Right cardiac atrium (tissue), 5 donors: ENCODE measurements around the gene LMX1B. TPM values are rescaled to one million over a fixed set of nuclear protein-coding genes. Genes with fewer than 3 reads are reported as not detected.
A peak's percentile ranks its signal among the peaks of the same experiment; 100 is the strongest.

Experiments
- ATAC-seq, 2 donors: fragments of 200-7000 bp; cut with Tn5 transposase; one replicate each; pipeline versions ENCODE4 v1.8.0 to v1.9.1; 2020; ENCODE audit warnings: moderate library complexity in 2 of 2, mild to moderate bottlenecking in 1 of 2
- DNase-seq, 3 donors: peaks; one replicate each; pipeline ENCODE4 v3.0.0-alpha.2; 2020
- H3K27ac ChIP-seq: one replicate; pipeline ENCODE4 v1.5.1; 2013; ENCODE audit warnings: mild to moderate bottlenecking, low read length, control low read depth, moderate library complexity
- H3K27me3 ChIP-seq: one replicate; pipeline ENCODE4 v1.6.1; 2013; ENCODE audit not compliant: control insufficient read depth, insufficient read depth
- H3K4me1 ChIP-seq: one replicate; pipeline ENCODE4 v1.6.1; 2013; ENCODE audit warnings: low read length; ENCODE audit not compliant: control insufficient read depth, insufficient read depth
- H3K4me3 ChIP-seq: one replicate; pipeline ENCODE4 v1.5.1; 2013; ENCODE audit warnings: low read length, control low read depth
- H3K9me3 ChIP-seq: one replicate; pipeline ENCODE4 v1.6.1; 2013; ENCODE audit warnings: low read length; ENCODE audit not compliant: control insufficient read depth
- WGBS: extraction: QIAGEN DNeasy Blood & Tissue Kit; methylation state at CpG from one replicate; pipeline ENCODE4 v1.1.7; 2013; 5-methylcytosine and 5-hydroxymethylcytosine counted together
- intact Hi-C, 4 donors: fragments of 100-400 bp; cut with DNase I; formaldehyde crosslinking; loops; one replicate each; pipeline versions ENCODE4 v1.11.0 to v1.14.0; 2022 to 2023
- polyA plus RNA-seq: library from polyadenylated mRNA; stranded (reverse); fragments of 200-250 nt; gene quantifications from one replicate; pipeline ENCODE4 v1.2.3, GENCODE V29; 2013
- total RNA-seq, 4 donors: library from RNA; stranded (reverse); fragmentation: NEBNext Ultra II Directional; extraction: Animal tissue kit (Norgen Biotek cat#: 25700); gene quantifications; one replicate each; pipeline ENCODE4 v1.2.1, GENCODE V29; 2021
- donor health status: healthy with polysubstance abuse.
- donor health status: DM: no; HTN: yes; CAD: no.
- donor health status: DM: no; HTN: no; CAD: no.
- donor health status: DM: no; HTN: yes; CAD: no; lungs with severe emphysema.
- donor health status: DM: yes; HTN: yes; CAD: no.

LMX1B gene
- total and polyA plus RNA-seq, 5 donors, result 0.81 to 3.6 (median 1.7) TPM

DNA sequence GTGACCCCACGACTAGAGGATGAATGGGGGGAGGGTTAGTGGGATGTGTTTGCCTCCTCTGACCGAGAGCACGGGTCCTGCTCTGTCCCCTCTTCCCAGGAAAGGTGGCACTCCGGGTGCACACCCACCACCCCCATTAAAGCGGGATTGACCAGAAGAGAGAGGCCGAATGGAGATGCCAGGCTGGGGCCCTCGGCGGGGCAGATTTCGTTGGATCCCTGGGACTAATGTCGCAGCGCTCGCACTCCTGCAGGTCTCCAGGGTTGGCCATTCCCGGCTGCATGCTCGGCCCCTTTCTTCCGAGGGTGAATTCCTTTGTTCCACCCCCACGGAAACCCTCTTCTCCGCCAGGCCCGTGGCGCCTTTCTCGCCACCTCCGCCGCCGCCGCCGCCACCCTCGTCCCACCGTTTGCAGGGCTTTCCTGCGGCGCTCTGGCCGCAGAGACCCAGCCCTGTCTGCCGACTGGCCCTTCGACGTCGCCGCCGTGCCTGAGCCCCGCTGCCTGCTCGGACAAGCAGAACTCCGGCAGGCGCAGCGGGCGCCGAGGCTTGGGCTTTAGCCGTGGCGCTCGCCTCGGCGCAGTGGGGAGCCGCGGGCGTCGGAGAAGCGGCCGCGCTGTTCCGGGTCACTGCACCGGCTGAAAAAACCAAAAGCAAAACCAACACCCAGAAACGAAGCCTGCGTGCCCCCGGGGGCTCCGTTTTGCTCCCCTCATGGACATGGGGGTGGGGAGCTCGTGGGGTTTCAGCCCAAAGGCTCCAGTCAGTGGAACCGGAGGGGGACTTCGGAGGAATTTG, 11.8 kb downstream of the LMX1B start:
- ATAC-seq (peak in 1 of 2 donors; percentile 20), DNase-seq (peak in 1 of 3 donors; percentile 60)
- 24% methylated on average over 64 of the region's 64 CpGs for WGBS
- intact Hi-C loops, result loop anchor here in 1 of 4 donors (10.0 kb wide), 1 partner anchor 159 kb away; no protein-coding TSS in a partner anchor
- Histone ChIP-seq H3K27me3 (no peaks in the 10 kb centered on the region), H3K4me1 (no peaks in the 10 kb centered on the region), H3K27ac (no peak overlapping the region), H3K9me3 (no peaks in the 10 kb centered on the region), H3K4me3 (peak overlapping the region; percentile 15)

DNA sequence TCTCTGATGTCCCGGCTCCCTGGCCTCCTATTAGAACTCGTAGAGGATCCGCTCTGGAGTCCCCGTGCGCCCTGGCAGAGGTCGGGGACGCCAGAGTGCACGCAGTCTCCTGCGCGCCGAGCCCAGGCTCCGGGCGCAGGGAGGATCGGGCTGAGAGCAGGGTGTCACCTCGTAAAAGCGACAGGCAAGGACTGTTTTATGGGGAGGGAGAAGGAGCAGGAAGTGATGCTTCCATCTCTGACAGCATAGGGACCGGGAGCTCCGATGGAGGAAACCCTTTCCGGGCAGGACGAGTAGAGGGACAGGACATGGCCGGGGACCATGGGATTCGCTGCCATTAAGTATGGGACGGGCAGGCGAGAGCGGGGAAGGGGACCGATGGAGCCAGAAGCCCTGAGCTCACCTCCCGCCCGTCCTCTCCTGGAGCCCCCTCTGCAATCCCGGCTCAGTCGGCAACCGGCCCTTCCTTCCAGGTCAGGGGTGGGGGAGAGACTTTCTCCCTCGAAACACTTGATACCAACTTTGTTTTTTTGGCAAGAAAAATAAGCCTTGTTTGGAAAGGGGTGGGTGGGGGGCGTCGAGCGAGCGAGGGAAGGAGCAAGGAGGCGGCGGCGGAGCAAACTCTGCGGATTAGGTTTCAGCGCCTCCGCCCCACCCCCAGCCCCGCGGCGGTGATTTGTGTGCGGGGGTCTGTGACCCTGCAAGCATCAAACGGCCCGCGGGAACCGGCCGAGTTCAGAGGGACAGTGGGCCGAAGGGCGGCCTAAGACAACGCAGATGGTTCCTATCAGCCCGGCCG, 12.6 kb downstream of the LMX1B start:
- intact Hi-C loops, result loop anchor here in 1 of 4 donors (10.0 kb wide), 1 partner anchor 158 kb away; no protein-coding TSS in a partner anchor
- ATAC-seq, result peak in 1 of 2 donors; percentile 34
- no peaks in the 10 kb centered on the region for H3K27me3 ChIP-seq

DNA sequence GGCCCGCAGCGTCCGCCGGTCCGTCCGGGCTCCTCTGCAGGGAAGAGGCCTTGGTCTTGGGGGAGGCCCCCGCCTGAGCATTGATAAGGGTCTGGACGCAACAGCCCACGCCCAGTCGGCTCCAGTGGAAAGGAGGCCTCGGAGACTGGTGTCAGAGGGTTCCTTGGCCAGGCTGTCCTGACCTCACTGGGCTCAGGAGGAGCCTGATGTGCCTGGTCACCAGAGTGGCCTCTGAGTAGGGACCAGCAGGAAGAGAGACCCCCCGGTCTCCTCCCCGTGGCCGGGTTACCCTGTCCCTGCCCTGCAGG, 13.2 kb downstream of the LMX1B start:
- Histone ChIP-seq H3K27ac (no peak overlapping the region), H3K4me3 (no peak overlapping the region), H3K27me3 (no peaks in the 10 kb centered on the region), H3K4me1 (no peaks in the 10 kb centered on the region), H3K9me3 (no peaks in the 10 kb centered on the region)
- 33% methylated on average over 14 of the region's 14 CpGs for WGBS
- DNase-seq (peak in 1 of 3 donors; percentile 59), ATAC-seq (peak; percentile 28 to 38)
- intact Hi-C loops, result loop anchor here in 1 of 4 donors (10.0 kb wide), 1 partner anchor 158 kb away; no protein-coding TSS in a partner anchor

More for the DNA sequence above, 12.6 kb downstream of the LMX1B start:
- peak in 1 of 3 donors; percentile 51 for DNase-seq
- Histone ChIP-seq H3K4me1 (no peaks in the 10 kb centered on the region), H3K9me3 (no peaks in the 10 kb centered on the region), H3K4me3 (peak overlapping the region; percentile 15), H3K27ac (no peak overlapping the region)
- 21% methylated on average over 56 of the region's 56 CpGs for WGBS

DNA sequence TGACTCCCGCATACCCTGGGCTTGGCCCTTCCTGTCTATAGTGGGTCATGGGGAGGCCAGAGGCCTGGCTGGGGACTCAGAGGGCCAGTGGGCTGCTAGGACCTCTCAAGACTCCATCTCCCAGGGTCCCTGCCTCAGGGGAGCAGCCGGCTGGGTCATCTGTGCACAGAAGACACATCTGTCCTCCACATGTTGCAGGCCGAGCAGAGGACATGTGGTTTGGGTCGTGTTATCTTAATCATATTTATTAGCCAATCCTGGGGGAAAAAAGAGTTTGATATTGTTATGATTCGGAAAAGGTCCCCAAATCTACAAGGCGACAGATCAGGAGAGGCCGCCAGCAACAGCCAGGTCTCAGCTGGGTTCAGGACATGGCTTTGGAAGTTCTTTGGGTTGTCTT, 14.4 kb downstream of the LMX1B start:
- DNase-seq, result peak in 1 of 3 donors; percentile 13
- intact Hi-C loops, result loop anchor here in 1 of 4 donors (10.0 kb wide), 1 partner anchor 157 kb away; no protein-coding TSS in a partner anchor
- Histone ChIP-seq H3K9me3 (no peaks in the 10 kb centered on the region), H3K4me1 (no peaks in the 10 kb centered on the region), H3K27me3 (no peaks in the 10 kb centered on the region), H3K27ac (no peak overlapping the region), H3K4me3 (no peak overlapping the region)
- 86% methylated on average over 7 of the region's 7 CpGs for WGBS
- no peak for ATAC-seq

DNA sequence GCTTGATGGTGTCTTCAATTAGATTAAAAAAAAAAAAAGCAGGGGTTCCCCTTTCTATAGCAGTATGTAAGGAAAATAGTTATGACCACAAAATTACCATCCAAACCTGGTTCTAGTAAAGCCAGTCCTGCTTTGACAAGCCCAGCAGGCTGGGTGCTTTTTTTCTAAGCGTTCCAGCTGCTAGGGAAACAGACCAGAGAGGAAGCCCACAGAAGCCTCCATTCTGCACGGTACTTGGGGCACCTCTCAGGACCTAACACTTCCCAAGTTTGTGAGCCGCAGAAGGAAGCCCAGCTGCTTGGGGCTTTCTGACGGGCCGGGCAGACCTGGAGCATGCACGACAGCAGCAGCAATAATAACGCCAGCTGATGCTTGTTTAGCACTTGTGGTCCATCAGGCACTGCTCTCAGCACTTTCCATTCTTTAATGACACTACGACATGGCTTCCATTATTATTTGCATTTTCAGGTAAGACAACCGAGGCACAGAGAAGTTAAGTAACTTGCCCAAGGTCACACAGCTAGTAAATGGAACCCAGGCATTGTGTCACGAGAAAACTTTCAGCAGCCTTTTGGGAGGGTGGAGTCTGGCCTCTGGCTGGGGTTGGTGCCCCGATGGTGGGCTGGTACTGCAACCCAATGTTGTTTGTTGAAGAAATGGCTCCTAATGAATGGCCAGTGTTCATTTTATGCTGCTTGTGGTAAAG, 15.4 kb downstream of the LMX1B start:
- Histone ChIP-seq H3K9me3 (no peaks in the 10 kb centered on the region), H3K4me1 (no peaks in the 10 kb centered on the region), H3K4me3 (no peak overlapping the region), H3K27ac (no peak overlapping the region), H3K27me3 (no peaks in the 10 kb centered on the region)
- intact Hi-C loops, result loop anchor here in 1 of 4 donors (10.0 kb wide), 1 partner anchor 156 kb away; no protein-coding TSS in a partner anchor
- DNase-seq (peak in 1 of 3 donors; percentile 11), ATAC-seq (no peak)
- 59% methylated on average over 11 of the region's 11 CpGs for WGBS

- Histone ChIP-seq H3K4me3 (no peak overlapping the region), H3K27me3 (no peaks in the 10 kb centered on the region), H3K27ac (no peak overlapping the region), H3K4me1 (no peaks in the 10 kb centered on the region), H3K9me3 (no peaks in the 10 kb centered on the region)
- ATAC-seq (no peak), DNase-seq (peak in 1 of 3 donors; percentile 51)
- intact Hi-C loops, result no loop called here
- 30% methylated on average over 20 of the region's 20 CpGs for WGBS
Observed at GRCh38 chr9:126630458-126631237, 16.9 kb downstream of the LMX1B start.

- Histone ChIP-seq H3K4me1 (no peaks in the 10 kb centered on the region), H3K27me3 (no peaks in the 10 kb centered on the region), H3K27ac (no peak overlapping the region), H3K4me3 (no peak overlapping the region), H3K9me3 (no peaks in the 10 kb centered on the region)
- ATAC-seq (no peak), DNase-seq (peak in 1 of 3 donors; percentile 15)
- 44% methylated on average over 6 of the region's 6 CpGs for WGBS
- intact Hi-C loops, result no loop called here
Observed at GRCh38 chr9:126631254-126631653, 17.5 kb downstream of the LMX1B start.

DNA sequence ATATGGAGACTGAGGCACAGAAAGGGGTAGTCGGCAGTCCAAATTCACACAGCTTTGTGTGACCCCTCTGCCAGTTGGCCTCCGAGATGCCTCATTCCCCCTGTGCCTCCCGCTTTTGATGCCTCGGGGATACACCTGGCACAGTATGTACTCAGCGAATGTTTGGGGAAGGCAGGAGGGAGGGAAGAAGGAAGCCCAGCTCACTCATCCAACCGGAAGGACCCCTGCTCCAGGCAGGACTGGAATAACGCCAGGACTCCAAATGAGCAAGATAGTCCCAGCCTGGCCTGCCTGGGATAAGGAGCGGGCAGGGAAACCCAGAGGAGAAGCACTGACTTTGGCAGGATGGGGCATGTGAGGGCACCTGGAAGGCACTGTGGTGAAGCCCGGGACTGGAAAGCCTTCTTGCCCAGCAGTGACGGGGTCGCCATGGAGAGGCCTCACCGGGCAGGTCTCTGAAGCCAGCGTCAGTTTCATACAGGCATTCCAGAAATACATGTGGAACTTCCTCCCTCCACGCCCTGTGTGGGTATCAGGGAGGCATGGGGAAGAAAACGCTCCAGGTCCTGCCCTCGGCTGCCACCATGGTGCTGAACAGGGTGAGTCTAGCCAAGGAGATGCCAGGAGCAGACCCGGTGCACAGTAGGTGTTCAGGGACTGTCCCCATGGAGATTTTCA, 20.3 kb downstream of the LMX1B start:
- H3K4me3 ChIP-seq, result no peak overlapping the region
- 68% methylated on average over 17 of the region's 17 CpGs for WGBS
- intact Hi-C loops, result no loop called here
- ATAC-seq, result no peak
- no peaks in the 10 kb centered on the region for H3K27me3 ChIP-seq
- H3K4me1 ChIP-seq, result no peaks in the 10 kb centered on the region
- no peak overlapping the region for H3K27ac ChIP-seq
- H3K9me3 ChIP-seq, result no peaks in the 10 kb centered on the region
- peak in 1 of 3 donors; percentile 24 for DNase-seq

GRCh38 chr9:126635061-126635460, 21.3 kb downstream of the LMX1B start:
- intact Hi-C loops, result no loop called here
- Histone ChIP-seq H3K4me3 (no peak overlapping the region), H3K27me3 (no peaks in the 10 kb centered on the region), H3K27ac (no peak overlapping the region), H3K4me1 (no peaks in the 10 kb centered on the region), H3K9me3 (no peaks in the 10 kb centered on the region)
- DNase-seq (peak in 1 of 3 donors; percentile 2), ATAC-seq (no peak)
- WGBS, result 82% methylated on average over 8 of the region's 8 CpGs
